K562 (cell line): ENCODE data around the gene UBN2. TPM values are rescaled to one million over a fixed set of nuclear protein-coding genes. Genes with fewer than 3 reads are reported as not detected.

Experiments used
- CHCHD3 ChIP-seq: fragments of 250-450 bp; sonication (Bioruptor Pico); IDR thresholded peaks from 2 replicates; pipeline ENCODE4 v2.1.2; 2022; ENCODE audit warnings: mild to moderate bottlenecking
- MAFG ChIP-seq: fragments of 450-650 bp; conservative IDR thresholded peaks from 2 replicates; pipeline ENCODE4 v1.6.1; 2016; ENCODE audit warnings: missing genetic modification characterization, missing compliant biosample characterization
- MTF1 ChIP-seq: fragments of 250-450 bp; sonication (Bioruptor Pico); IDR thresholded peaks from 2 replicates; pipeline ENCODE4 v1.9.0; 2021; ENCODE audit warnings: moderate library complexity, mild to moderate bottlenecking, inconsistent platforms, borderline replicate concordance
- SMAD1 ChIP-seq: fragments of 150-350 bp; IDR thresholded peaks from 2 replicates; pipeline ENCODE4 v1.6.1; 2014; ENCODE audit warnings: low read length, low read depth; ENCODE audit not compliant: partially characterized antibody
- SMARCA5 ChIP-seq: fragments of 450-650 bp; IDR thresholded peaks from 2 replicates; pipeline ENCODE4 v1.6.1; 2016
- polyA plus RNA-seq, 8 experiments: library from polyadenylated mRNA; depleted of rRNA in 4 of 8; stranded (reverse) in 5 of 8; unstranded in 3 of 8; fragments of >200 nt; fragmentation: Nextera tagmentation in 2 of 8; fragmentation: Illumina TruSeq in 1 of 8; extraction: Ambion mirVana in 2 of 8; extraction: Trizol in 1 of 8; gene quantifications; 2 replicates each; pipeline versions ENCODE4 v1.2.1 to v1.2.3, GENCODE V29; 2011 to 2014; ENCODE audit warnings: inconsistent platforms in 1 of 8, missing spikeins in 1 of 8
- total RNA-seq, 7 experiments: library from RNA; depleted of rRNA in 6 of 7; stranded (reverse); fragments of >200 nt in 6 of 7; fragmentation: Illumina TruSeq in 2 of 7; extraction: Trizol in 2 of 7; gene quantifications; 2 replicates each; pipeline versions ENCODE4 v1.2.1 to v1.2.3, GENCODE V29; 2011 to 2021; ENCODE audit warnings: low replicate concordance in 1 of 7
- TF ChIP-seq, protein P1 (sequence below): fragments of 450-650 bp; conservative IDR thresholded peaks from 2 replicates; pipeline ENCODE4 v1.6.1; 2016; ENCODE audit warnings: missing genetic modification characterization, low read depth, mild to moderate bottlenecking, control low read depth, missing compliant biosample characterization
- TF ChIP-seq, protein P2 (sequence below): sonication (generic); formaldehyde crosslinking; IDR thresholded peaks from 2 replicates; pipeline ENCODE4 v1.5.0; 2020; ENCODE audit warnings: missing genetic modification reagents
- TF ChIP-seq, protein P3 (sequence below): fragments of 250-450 bp; sonication (Bioruptor Pico); IDR thresholded peaks from 2 replicates; pipeline ENCODE4 v1.4.0; 2020
- TF ChIP-seq, protein P4 (sequence below): sonication (generic); formaldehyde crosslinking; IDR thresholded peaks from 2 replicates; pipeline ENCODE4 v1.8.1; 2022; ENCODE audit warnings: missing genetic modification reagents

Gene UBN2
- total and polyA plus RNA-seq, 9 of the 15 experiments (the other 6 are each of a cell fraction or from before 2014, with no cell fraction given), result 1.2 to 19.5 (median 9.9) TPM

DNA sequence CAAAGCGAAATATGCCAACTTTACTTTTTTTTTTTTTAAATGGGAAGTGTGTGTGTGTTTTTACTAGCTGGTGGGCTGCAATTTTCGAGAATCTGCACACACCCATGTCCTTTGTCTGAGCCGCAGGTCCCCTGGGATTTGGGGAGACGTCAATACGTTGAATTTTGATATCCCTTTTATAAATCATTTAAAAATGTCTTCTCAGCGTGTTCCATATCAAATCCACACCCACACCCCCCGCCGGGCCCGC lies 109.7 kb downstream of the UBN2 start (continued):
- TF ChIP-seq, protein P1, sequence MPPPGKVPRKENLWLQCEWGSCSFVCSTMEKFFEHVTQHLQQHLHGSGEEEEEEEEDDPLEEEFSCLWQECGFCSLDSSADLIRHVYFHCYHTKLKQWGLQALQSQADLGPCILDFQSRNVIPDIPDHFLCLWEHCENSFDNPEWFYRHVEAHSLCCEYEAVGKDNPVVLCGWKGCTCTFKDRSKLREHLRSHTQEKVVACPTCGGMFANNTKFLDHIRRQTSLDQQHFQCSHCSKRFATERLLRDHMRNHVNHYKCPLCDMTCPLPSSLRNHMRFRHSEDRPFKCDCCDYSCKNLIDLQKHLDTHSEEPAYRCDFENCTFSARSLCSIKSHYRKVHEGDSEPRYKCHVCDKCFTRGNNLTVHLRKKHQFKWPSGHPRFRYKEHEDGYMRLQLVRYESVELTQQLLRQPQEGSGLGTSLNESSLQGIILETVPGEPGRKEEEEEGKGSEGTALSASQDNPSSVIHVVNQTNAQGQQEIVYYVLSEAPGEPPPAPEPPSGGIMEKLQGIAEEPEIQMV (tag), result no peak
- TF ChIP-seq, protein P2, sequence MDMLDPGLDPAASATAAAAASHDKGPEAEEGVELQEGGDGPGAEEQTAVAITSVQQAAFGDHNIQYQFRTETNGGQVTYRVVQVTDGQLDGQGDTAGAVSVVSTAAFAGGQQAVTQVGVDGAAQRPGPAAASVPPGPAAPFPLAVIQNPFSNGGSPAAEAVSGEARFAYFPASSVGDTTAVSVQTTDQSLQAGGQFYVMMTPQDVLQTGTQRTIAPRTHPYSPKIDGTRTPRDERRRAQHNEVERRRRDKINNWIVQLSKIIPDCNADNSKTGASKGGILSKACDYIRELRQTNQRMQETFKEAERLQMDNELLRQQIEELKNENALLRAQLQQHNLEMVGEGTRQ (CRISPR knock-in tag), result no peak
- TF ChIP-seq, protein P3, sequence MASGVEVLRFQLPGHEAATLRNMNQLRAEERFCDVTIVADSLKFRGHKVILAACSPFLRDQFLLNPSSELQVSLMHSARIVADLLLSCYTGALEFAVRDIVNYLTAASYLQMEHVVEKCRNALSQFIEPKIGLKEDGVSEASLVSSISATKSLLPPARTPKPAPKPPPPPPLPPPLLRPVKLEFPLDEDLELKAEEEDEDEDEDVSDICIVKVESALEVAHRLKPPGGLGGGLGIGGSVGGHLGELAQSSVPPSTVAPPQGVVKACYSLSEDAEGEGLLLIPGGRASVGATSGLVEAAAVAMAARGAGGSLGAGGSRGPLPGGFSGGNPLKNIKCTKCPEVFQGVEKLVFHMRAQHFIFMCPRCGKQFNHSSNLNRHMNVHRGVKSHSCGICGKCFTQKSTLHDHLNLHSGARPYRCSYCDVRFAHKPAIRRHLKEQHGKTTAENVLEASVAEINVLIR, result no peak
- peak; percentile 87 for TF ChIP-seq MAFG (tag)
- TF ChIP-seq MTF1 (CRISPR knock-in tag), result no peak
- peak; percentile 92; the same call in 1 of the 2 replicates for TF ChIP-seq SMARCA5
- TF ChIP-seq CHCHD3 (CRISPR knock-in tag), result 0 out of 2 replicates have a peak, but pooled peaks have one; percentile 7
- TF ChIP-seq, protein P4, sequence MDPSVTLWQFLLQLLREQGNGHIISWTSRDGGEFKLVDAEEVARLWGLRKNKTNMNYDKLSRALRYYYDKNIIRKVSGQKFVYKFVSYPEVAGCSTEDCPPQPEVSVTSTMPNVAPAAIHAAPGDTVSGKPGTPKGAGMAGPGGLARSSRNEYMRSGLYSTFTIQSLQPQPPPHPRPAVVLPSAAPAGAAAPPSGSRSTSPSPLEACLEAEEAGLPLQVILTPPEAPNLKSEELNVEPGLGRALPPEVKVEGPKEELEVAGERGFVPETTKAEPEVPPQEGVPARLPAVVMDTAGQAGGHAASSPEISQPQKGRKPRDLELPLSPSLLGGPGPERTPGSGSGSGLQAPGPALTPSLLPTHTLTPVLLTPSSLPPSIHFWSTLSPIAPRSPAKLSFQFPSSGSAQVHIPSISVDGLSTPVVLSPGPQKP (CRISPR knock-in tag), result no peak
- no peak for TF ChIP-seq SMAD1
